Middle frontal gyrus (tissue), 1 donor: Measurements from ENCODE around the gene PRKCD.

ENCODE experiments used
- DNase-seq: peaks from one replicate; pipeline ENCODE4 v3.0.0-alpha.2; 2015; ENCODE audit warnings: low spot score; ENCODE audit errors: extremely low spot score

The PRKCD gene

GRCh38 chr3:53188720-53189119 is 27.7 kb downstream of the PRKCD start:
- no peak for DNase-seq

DNA sequence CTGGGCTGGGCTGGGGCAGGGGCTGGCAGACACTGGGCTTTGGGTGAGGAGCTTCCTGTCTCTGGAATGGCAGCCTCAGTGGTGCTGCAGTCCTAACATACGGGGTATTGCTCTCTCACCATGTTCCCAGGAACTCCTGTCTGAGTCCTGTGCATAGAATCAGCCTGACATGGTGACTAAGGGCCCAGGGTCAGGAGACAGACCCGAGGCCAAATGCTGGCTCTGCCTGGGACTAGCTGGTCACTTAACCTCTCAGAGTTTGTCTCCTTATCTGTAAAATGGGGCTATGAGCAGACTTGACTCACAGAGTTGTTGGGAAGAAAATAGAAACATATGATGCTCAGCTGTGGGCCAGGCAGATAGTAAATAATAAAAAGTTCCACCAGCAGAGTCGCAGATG is 28.3 kb downstream of the PRKCD start:
- no peak for DNase-seq

DNA sequence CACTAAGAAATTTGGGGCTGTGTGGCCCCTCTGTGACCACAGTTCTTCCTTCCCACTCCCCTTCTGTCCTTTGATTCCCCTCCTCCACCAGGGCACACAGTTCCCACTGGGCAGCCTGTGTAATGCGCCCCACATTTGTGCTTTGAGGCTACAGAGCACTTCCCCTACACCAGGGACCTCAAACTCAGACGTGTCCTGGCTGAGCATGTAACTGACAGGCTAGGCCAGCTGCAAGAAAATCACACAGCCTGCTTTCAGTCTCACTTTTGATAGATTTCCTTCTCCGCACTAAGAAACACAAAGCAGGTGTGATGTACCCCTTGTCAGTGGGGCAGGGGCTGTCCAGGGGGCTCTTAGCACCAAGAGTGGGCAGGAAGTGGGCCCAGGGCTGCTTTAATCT is 29.6 kb downstream of the PRKCD start:
- DNase-seq: no peak

- no peak for DNase-seq
Measured at GRCh38 chr3:53191836-53192480, 30.9 kb downstream of the PRKCD start.

DNA sequence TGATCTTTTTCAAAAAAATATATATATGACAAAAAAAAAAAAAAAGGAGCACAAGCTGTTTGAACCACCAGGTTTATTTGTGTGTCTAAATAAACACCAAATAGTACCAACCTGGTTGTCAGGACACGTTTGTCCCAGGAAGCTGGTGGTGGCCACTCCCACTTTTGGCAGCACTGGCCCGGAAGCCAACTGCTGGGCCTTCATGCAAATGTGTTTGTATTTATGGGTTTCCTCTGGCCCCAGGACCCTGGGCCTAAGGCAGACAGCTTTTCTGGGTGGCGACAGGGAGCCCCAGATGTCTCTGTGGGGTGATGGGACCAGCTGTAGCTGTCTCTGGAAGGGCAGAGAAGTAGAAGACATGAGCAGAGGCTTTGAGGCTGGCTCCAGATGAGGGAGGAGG is 31.6 kb downstream of the PRKCD start:
- no peak for DNase-seq

- DNase-seq: no peak
Measured at GRCh38 chr3:53193466-53194209, 32.6 kb downstream of the PRKCD start.

GRCh38 chr3:53194210-53195065 is 33.4 kb downstream of the PRKCD start:
- no peak for DNase-seq

GRCh38 chr3:53195066-53195450 is 34.0 kb downstream of the PRKCD start:
- DNase-seq: no peak

DNA sequence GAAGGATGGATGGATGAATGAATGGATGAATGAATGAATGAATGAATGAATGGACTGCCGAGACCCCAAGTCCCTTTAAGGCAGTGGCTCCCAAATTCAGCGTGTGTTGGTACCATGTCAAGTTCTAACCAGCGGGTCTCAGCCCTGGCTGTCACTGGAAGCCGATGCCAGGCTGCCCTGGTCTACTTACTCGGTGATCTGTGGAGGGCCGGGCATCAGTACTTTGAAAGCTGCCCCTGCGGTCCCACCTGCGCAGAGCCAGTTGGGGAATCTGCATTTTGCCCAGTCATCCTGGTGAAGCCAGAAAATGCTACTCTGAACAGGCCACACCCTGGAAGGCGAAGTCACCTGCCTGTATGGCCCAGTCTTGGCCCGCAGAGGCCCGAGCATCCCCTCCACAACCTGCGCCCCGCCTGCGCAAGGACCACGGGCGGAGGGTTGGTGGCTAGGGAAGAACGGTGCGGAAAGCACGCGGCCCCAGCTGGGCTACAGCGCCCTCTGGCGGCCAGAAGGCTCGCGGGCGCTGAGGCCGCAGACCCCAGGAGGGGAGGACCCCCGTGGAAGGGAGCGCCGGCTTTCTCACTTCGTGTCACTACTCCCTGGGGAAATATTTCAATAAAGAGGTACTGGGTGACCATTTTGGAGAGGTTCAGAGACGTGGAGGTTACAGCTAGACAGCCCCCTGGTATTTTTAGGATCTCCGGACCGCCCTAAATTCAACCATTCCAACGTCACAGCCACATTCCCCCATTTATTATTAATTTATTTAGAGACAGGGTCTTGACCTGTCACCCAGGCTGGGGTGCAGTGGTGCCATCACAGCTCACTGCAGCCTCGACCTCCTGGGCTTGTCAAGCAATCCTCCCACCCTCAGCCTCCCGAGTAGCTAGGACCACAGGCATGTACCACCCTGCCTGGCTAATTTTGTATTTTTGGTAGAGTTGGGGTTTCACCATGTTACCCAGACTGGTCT is 34.9 kb downstream of the PRKCD start:
- no peak for DNase-seq

- DNase-seq: no peak
Measured at GRCh38 chr3:53196575-53197407, 35.8 kb downstream of the PRKCD start.

DNA sequence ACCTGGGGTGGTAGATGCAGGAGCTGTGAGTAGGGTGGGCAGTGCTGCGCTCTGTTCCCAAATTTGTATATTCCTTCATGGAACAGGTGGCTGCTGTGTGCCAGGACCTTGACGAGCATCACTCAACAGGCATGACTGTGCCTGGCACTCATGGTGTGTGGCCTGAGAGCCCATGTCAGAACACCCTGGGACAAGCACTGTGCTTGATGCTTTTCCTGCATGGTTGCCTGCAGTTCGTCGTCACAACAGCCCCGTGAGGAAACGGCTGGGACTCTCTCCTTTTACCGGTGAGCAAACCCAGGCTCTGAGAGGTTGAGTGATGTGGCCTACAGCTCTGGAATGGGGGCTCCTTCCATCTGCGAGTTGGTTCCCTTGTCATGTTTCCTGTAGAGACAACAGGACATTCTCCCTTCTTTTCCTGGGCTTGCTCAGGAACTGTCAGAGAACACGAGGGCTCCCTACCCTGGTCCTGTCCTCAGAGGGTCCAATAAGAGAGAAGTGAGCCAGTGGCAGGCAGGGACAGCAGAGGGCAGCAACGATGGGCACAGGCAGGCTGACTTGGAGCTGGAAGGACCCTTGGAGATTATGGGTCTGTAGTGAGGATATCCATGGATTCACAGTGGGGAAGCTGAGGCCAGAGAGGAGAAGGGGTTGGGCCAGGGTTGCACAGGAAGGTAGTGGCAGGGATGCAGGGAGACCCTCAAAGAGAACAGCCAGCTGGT is 37.4 kb downstream of the PRKCD start:
- DNase-seq: no peak

DNA sequence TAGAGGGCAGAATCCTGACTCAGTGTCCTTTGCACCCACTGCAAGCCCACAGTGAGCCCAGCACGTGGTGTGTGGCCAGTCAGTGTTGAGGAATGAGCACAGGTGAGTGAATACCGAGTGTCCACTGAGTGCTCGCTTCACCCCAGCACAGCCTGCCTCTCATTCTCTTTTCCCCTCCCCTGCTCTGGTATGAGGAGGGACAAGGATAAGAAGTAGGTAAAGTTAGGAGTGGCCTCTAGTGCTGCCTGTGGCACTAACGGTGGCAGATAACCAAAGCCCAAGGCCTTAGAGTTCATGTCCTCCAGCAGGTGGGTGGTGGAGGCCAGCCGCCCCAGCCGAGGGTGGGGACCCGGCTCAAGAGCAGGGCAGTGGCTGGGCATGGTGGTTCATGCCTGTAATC is 38.0 kb downstream of the PRKCD start:
- no peak for DNase-seq

- no peak for DNase-seq
Measured at GRCh38 chr3:53199834-53200233, 38.8 kb downstream of the PRKCD start.

GRCh38 chr3:53200501-53201498 is 39.8 kb downstream of the PRKCD start:
- no peak for DNase-seq

DNA sequence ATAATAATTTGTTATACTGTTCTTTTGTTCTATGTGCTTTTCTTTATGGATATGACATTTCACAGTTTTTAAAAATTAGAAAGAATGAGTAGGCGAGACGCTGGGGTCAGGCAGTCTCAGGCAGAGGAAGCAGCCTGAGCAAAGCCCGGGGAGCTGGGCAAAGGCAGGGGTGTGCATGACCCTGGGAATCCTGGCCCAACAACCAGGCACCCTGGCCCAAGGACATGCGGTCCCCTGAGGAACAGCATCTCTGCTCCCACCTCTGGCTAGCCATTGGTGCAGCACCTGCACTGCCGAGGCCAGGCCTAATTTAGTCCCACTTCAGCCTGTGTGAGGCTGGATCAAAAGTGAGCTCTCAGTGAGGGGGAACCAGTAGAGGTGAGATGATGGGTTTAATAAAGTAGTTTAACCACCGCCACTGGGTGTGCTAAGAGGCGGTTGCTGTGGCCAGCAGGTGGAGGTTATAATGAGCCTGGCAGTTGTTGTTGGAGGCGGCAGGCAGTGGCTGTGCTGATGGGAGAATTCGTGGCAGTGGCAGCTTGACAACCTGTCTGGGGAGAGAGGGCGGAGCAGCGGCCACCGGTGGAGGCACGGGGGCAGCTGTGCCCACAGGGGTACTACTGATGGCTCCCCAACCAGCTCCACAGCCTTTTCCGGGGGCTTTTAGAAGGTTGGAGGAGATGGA is 41.5 kb downstream of the PRKCD start:
- DNase-seq: no peak

DNA sequence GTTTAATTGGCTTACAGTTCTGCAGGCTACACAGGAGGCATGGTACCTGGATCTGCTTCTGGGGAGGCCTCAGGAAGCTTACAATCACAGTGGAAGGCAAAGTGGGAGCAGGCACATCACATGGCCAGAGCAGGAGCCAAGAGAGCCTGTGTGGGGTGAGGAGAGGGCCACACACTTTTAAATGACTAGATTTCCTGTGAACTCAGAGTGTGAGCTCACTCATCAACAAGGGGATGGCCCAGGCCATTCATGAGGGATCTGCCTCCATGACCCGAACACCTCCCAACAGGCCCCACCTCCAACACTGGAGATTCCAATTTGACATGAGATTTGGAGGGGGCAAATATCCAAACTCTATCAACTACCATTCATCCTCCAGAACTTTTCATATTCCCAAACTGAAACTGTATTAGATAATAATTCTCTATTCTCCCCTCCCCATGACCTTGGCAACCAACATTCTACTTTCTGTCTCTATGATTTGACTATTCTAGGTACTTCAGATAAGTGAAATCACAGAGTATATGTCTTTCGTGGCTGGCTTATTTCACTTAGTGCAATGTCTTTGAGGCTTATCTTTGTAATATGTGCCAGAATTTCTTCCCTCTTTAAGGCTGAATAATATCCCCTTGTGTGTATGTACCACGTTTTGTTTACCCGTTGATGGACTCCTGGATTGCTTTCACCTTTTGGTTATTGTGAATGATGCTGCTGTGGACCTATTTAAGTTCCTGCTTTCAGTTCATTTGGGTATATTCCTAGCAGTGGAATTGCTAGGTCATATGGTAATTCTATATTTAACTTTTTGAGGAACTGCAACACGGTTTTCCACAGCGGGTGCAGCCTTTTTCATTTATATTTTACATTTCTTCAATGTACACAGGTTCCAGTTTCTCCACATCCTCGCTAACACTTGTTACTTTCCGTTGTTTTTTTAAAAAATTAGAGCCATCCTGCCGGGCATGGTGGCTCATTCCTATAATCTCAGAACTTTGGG is 51.0 kb downstream of the PRKCD start:
- DNase-seq: no peak
